GM10847 (cell line): ENCODE results near the gene IFFO2.

Experiments
- POLR2A ChIP-seq: IDR thresholded peaks from 2 replicates; pipeline ENCODE4 v1.6.1; 2011; ENCODE audit not compliant: insufficient read length; ENCODE audit errors: extremely low read depth

IFFO2 gene

DNA sequence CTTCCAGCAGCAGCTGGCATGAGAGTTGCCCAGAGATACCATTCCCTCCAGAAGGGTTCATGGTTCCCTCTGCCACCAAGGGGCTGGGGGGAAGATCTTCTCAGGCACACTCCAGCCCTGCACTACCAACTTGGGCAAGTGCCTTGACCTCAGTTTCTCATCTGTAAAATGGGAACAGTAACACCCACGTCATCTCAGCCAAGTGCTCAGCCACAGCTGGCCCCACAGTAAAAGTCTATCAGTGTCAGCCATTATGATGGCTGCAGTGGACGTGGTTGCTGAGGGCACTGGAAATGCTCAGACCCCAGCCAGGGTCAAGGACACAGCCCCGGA is 80.7 kb downstream of the IFFO2 start:
- no peak for TF ChIP-seq POLR2A

DNA sequence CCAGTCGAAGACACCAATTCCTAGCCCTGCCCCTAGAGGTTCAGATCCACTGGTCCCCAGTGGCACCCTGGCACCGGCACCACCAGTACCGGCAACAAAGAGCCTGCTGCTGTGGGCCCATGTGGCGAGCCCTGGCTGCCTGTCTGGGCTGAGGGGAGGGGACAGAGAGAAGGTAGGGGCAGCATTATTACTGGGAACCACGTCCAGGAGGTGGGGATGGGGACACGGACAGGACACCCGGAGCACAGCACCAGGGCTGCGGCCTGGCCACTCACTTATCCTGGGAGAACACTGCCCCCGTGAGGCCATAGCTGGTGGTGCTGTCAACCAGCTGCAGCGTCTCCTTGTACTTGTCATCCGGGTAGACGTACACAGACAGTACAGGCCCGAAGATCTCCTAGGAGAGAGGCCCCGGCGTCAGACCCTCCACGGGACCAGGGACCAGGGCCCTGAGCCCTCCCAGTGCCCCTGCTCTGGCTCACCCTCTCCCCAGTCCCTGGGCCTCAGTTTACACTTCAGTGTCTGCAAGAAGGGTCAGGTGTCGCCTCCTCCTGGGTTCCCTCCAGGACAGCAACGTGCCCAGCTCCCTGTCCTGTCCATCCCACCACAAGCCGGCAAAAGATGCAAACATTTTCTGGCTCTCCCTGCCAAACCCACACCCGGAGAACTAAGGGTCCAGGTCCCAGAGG is 81.2 kb downstream of the IFFO2 start:
- TF ChIP-seq POLR2A: no peak

DNA sequence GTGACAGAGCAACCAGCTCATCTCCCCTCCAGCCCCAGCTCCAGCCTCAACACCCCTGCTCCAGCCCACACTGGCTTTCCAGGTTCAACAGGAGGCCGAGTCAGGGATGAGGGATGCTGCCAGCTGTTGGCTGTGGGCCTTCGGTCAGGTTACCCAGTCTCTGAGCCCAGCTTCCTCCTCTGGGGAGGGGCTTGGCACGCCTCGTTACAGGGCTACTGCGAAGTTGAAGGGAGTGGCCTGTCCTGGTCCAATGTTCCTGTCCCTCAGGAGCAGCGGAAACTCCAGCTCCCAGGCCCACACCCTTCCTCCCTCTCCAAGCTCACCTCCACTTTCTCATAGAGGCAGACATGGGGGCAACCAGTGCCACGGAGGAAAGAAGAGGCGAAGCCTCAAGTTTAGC is 81.9 kb downstream of the IFFO2 start:
- TF ChIP-seq POLR2A: no peak

DNA sequence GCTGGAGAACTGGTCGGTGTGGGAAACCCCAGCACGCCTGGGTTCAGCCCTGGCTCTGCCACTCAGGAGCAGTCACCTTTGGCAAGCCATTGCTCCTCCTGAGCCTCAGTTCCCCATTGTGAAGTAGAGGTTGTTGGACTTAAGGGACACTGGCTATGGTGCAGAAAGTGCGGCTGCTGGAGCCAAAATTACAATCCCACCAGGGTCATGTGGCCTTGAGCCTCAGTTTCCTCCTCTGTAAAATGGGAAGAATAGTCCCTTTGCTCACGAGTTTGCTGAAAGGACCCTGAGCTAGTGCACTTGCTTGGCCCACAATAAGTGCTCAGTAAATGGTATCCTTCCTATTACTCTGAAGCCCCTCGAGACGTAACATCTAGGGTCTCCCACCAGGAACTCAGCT is 82.4 kb downstream of the IFFO2 start:
- TF ChIP-seq POLR2A: no peak

DNA sequence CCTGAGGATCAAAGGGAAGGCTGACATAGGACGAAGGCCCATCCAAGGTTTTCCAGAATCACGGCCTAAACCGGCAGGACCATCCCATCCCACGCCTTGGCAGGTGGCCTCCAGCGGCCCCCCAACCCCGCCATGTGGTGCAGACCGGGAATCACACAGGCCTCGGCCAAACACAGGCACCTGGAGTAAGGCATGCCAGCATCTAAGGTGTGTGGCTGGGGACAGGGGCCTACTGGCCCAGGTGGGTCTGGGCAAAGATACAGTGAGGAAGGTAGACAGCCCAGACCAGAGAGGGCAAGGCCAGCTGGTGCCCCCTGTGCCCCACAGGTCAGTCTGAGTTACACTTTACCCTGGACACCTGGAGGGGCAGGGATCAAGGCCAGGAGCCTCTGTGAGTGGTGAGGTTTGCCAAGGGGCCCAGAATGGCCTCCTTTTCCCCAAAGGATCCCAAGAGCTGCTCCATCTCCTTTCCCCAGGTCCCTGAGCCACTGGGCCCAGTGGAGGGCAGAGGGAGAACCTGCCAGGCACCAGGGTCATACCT is 84.3 kb downstream of the IFFO2 start:
- no peak for TF ChIP-seq POLR2A

DNA sequence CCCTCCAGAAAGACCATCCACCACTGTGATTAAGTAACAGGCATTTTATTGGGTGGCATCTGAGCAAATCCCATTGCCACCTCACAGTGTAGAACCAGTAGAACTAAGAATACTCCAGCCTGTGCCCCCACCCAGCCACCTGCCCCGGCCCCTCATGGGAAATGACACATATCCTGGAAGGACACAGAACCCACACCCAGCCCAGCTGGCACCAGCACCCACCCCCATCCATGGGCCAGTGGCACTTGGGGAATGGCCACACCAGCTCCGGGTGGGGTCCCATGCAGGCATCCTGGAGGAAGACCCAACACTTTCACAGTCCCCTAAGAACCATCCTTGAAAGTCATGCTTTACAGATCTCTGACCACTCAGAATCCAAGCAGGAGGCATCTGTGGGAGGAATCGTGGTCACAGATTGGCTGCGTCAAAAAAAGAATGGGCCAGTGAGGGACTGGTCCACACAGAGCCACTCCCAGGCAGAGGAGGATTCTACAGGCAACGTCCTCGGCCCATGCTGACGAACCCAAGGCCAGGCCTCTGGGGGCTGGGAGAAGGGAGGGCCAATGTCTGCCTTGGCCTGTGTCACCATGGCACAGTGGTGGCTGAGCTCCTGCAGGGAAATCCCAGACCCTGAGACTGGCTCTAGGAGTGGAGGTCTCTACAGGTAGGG is 84.9 kb downstream of the IFFO2 start:
- TF ChIP-seq POLR2A: no peak

DNA sequence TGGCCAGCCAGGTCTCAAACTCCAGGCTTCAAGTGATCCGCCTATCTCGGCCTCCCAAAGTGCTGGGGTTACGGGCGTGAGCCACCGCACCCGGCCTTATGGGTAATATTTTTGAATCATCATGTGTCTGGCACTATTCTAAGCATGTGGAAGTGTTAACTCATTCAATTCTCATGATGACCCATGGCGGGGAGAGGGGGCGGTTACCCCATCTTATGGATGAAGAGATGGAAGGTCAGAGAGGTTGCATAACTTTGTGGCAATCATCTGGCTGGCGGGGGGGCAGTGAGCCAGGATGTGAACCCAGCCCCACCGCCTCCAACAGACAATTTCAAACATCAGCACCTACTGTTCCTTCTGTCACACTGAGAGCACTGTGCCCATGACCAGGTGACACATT is 85.5 kb downstream of the IFFO2 start:
- no peak for TF ChIP-seq POLR2A

DNA sequence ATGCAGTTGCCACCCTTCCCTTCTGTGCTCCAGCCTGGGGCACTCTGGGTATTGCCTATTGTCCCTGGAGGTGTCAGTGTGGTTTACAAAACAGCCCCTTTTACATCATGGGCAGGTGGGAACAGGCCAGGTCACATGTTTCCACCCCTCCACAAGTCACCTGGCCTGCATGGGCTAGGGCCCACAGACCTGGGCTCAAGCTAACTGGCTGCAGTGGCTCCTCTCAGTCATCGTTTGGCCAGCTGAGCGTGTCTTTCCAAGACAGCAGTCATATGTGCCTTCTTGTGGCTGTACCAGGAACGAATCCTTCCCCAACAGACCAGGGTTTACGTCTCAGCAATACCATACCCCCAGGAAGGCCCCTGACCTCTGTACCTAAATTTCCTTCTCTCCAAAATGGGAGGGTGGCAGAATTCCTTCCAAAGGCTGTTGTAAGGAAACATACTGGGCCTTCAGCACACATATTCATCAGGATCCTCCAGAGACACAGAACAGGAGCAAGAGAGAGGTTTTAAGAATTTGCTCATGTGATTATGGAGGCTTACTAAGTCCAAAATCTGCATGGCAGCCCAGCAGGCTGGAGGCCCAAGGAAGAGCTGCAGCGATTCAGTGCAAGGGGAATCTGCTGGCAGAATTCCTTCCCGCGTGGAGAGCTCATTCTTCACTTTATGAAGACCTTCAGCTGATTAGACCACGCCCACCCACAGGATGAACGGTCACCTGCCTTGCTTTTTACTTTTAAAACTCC is 86.5 kb downstream of the IFFO2 start:
- no peak for TF ChIP-seq POLR2A

DNA sequence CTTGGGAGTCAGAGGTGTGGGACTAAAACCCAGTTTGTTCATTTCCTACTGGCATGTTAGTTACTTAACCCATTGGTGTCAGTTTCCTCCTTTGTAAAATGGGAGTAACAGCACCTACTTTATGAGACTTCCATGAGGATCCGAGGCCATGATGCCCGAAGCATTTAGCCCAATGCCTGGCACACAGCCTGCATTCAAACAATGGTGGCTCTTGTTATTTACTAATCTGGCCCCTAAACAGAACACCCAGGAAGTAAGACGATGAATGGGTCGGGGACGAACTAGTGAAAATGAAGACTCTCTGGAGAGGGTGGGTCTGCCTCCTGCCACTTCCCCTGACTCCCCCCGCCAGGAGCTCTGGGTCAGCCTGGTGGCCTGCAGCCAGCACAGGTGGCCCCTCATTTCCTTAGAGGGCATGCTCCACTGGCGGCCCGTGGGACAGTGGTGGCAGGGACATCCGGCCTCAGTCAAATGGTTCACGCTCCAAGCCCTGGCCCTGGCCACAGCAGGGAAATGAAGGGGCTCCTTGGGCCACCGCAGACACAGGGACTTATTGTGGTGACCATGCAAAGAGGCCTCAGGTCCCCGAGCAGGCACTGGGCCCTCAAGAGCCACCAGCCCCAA is 87.6 kb downstream of the IFFO2 start:
- no peak for TF ChIP-seq POLR2A

DNA sequence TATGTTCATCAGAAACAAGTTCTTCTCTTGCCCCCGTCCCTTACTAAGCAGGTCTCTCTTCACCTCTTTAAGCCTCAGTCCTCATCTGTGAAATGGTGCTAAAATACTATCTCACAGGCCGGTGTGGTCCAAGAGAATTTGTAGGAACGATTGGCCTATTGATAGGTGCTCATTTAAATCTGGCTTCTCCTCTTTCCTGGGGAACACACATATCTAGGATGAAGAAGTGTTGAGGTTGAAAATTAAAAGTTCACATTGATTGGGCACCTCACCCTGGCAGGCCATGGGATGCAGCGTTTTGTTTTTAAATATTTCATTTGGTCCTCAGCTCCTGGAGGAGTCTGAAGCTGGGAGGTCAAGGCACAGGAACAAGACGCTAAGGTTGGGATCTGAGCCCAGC is 88.1 kb downstream of the IFFO2 start:
- no peak for TF ChIP-seq POLR2A

DNA sequence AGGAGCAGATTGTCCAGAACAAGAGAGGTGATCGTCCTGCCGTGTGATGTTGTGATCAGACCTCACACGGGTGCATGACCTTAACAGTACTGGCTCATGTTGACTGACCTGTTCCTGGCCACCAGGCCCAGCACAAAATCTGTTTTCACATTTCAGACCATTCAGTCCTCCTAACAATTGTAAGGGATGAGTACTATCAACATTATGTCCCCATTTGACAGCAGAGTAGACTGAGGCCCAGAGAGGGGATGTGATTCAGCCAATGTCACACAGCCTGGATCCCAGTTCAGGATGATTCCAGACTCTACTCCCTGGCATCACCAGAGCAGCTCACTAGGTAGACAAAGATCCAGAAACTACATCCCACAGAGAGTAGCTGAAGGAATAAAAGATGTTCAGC is 89.6 kb downstream of the IFFO2 start:
- no peak for TF ChIP-seq POLR2A

DNA sequence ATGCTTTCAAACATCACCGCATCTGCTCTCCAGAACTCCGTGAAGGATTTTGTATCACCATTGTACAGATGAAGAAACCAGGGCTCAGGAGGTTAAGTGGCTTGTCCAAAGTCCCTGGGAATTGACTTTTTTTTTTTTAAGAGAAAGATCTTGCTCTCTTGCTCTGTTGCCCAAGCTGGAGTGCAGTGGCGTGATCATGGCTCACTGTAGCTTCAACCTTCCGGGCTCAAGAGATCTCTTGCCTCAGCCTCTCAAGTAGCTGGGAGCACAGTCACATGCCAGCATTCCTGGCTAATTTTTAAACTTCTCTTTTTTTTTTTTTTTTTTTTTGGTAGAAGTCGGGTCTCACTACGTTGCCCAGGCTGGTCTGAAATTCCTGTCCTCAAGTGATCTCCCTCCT is 90.2 kb downstream of the IFFO2 start:
- no peak for TF ChIP-seq POLR2A

DNA sequence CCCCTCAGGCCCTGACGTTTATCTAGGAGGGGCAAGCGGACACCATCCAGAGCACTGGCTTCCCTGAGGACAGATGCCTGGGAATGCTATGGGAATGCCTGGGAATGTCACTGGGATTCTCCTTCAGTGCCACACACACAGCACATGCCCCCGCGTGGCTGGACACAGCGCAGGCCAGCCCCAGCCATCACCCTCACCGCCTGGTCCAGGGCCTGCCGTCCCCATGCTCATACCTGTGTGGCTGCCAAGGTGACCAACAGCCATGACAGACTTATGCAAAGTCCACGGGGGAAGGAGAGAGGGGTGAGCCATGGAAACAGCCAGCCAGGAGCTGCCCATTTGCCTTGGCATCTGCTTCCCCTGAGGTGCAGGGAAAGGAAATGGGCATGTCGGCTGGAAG is 91.3 kb downstream of the IFFO2 start:
- no peak for TF ChIP-seq POLR2A

DNA sequence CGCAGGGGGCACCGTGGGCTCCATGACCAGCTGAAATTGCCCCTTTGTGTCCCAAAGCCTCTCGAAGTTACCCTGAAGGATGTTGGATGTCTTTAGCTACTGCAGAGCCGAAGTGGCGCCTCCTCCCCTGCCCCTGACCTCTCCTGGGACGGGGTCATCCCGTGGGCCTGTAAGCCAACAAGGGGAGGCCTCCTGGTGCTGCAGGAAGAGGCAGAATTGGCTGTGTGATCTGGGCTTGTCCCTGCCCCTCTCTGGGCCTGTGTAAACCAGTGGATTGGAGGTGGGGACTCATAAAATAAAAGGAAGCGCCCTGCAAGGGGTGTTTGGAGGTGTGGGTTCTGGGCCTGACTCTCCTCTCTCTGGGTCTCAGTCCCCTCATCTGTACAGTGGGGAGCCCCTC is 94.9 kb downstream of the IFFO2 start:
- no peak for TF ChIP-seq POLR2A

DNA sequence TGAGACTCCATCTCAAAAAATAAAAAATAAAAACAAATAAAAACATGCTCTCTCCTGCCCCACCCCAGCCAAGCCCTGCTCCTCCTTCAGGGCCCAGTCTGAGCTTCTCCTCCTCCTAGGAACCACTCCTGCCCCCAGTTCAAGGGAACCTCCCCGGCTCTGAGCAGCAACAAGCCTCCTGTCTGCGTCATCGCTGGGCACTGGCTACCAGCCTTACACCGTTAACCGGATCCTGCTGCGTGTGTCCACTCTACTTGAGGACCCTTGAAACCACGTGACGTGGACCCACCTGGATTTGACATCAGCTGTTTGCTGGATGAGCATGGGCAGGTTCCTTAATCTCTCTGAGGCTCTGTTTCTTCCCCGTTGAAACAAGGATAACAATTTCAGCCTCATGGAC is 95.4 kb downstream of the IFFO2 start:
- no peak for TF ChIP-seq POLR2A

DNA sequence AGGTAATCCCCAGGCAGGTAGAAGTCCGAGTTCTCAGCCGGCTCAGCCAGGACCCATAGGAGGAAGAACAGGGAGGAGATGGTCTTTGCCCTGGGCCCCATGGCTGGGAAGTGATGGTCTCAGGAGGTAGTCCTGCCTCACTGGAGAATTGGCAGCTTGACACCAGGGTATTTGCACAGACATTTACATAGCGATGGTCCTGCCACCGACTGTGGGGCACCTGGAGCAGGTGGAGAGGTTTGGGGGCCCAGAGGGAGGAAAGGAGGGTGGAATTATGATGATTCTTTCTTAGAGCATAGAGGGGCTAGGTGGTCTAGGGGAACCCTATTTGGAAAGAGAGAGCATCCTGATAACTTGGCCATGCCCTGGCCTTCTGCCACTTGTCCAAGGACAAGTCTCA is 96.9 kb downstream of the IFFO2 start, which contains the start of gene TAS1R2:
TAS1R2 (minus strand) TSS at position 101 of the 400 bp plus-strand sequence; CDS start at position 101, 0 bp downstream.
- no peak for TF ChIP-seq POLR2A

DNA sequence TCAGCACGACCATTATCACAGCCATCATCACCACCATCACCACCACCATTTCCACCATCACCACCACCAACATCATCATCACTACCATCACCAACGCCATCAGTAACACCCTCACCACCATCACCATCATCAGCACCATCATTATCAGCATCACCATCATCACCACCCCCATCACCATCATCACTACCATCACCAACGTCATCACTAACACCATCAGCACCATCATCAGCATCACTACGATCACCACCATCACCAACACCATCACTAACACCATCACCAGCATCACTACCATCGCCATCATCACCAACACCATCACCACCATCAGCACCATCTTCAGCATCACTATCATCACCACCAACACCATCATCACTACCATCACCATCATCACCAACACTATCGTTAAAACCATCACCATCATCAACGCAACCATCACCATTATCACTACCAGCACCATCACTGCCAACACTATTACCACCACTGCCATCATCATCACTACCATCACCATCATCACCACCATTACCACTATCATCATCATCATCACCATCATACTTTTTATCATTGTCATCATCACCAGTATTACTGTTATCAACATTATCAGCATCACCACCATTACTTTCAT is 98.3 kb downstream of the IFFO2 start:
- TF ChIP-seq POLR2A: no peak
